ENCODE measurements around the gene DERA. TPM values are rescaled to one million over a fixed set of nuclear protein-coding genes. Genes with fewer than 3 reads are reported as not detected.

Gene DERA
- total and polyA plus RNA-seq, 2 of the 8 experiments (the other 6 are each of a cell fraction or from before 2014, with no cell fraction given), result 13.1 to 17.1 TPM

GRCh38 chr12:15886372-15887042, 24.6 kb upstream of the DERA start (continued):
- TF ChIP-seq ATF2 (IDR thresholded peaks at IDR 0.05; ENCODE audit: low read length), result no peak
- TF ChIP-seq CTBP2 (IDR thresholded peaks at IDR 0.05; ENCODE audit: borderline replicate concordance, insufficient read depth, insufficient read length, low read length), result no peak
- TF ChIP-seq, protein P1, sequence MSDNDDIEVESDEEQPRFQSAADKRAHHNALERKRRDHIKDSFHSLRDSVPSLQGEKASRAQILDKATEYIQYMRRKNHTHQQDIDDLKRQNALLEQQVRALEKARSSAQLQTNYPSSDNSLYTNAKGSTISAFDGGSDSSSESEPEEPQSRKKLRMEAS (IDR thresholded peaks at IDR 0.05), result no peak
- TF ChIP-seq HDAC6 (IDR thresholded peaks at IDR 0.05; ENCODE audit: low read depth, low read length), result no peak
- no peak for TF ChIP-seq BCL11A (IDR thresholded peaks at IDR 0.05; ENCODE audit: low read depth in 2 of 2, low read length in 2 of 2)
